Heart left ventricle (tissue), 16 donors: ENCODE data around the gene TLE4. TPM values are rescaled to one million over a fixed set of nuclear protein-coding genes. Genes with fewer than 3 reads are reported as not detected.

Experiments
- ATAC-seq, 4 donors: fragments of 200-7000 bp; cut with Tn5 transposase; one replicate each; pipeline ENCODE4 v1.9.1; 2020 to 2022; ENCODE audit warnings: moderate library complexity in 4 of 4, mild to moderate bottlenecking in 3 of 4, moderate number of reproducible peaks in 1 of 4
- DNase-seq, 5 donors: peaks; one replicate each; pipeline ENCODE4 v3.0.0-alpha.2; 2020
- H3K27ac ChIP-seq, 12 donors: fragments of 200-600 bp; sonication (generic) in 4 of 12; one replicate each; pipeline versions ENCODE4 v1.5.0 to v1.8.0; 2016 to 2022; ENCODE audit warnings: mild to moderate bottlenecking in 2 of 12
- H3K27me3 ChIP-seq, 9 donors: fragments of 200-600 bp; sonication (generic) in 2 of 9; one replicate each; pipeline versions ENCODE4 v1.5.1 to v1.8.0; 2016 to 2022; ENCODE audit warnings: mild to moderate bottlenecking in 3 of 9
- H3K36me3 ChIP-seq, 9 donors: fragments of 200-600 bp; sonication (generic) in 2 of 9; one replicate each; pipeline versions ENCODE4 v1.5.0 to v1.8.0; 2018 to 2022; ENCODE audit warnings: mild to moderate bottlenecking in 2 of 9
- H3K4me1 ChIP-seq, 12 donors: fragments of 200-600 bp; sonication (generic) in 4 of 12; one replicate each; pipeline versions ENCODE4 v1.5.0 to v1.8.0; 2016 to 2022; ENCODE audit warnings: mild to moderate bottlenecking in 3 of 12
- H3K4me3 ChIP-seq, 12 donors: fragments of 200-600 bp; sonication (generic) in 4 of 12; one replicate each; pipeline versions ENCODE4 v1.5.0 to v1.8.0; 2017 to 2022; ENCODE audit warnings: mild to moderate bottlenecking in 9 of 12, moderate library complexity in 4 of 12
- H3K9me3 ChIP-seq, 12 donors: fragments of 200-600 bp; sonication (generic) in 4 of 12; one replicate each; pipeline versions ENCODE4 v1.5.0 to v1.8.0; 2016 to 2022; ENCODE audit warnings: mild to moderate bottlenecking in 1 of 12
- POLR2A ChIP-seq, 2 donors: fragments of 450-650 bp; IDR thresholded peaks; one replicate each; pipeline ENCODE4 v1.6.1; 2017; ENCODE audit warnings: antibody characterized with exemption in 2 of 2, mild to moderate bottlenecking in 2 of 2, moderate library complexity in 2 of 2
- WGBS, 4 donors: extraction: QIAGEN DNeasy Blood & Tissue Kit in 2 of 4; methylation state at CpG; one replicate each; pipeline versions ENCODE4 v1.1.5 to v1.1.7; 2013 to 2018; 5-methylcytosine and 5-hydroxymethylcytosine counted together
- intact Hi-C, 10 donors: fragments of 100-400 bp; cut with DNase I; formaldehyde crosslinking; loops; one replicate each; pipeline versions ENCODE4 v1.11.1 to v1.14.2; 2022
- polyA plus RNA-seq, 2 donors: library from polyadenylated mRNA; stranded (reverse); fragments of 200-250 nt; gene quantifications; one replicate each; pipeline ENCODE4 v1.2.3, GENCODE V29; 2013
- total RNA-seq, 9 donors: library from RNA; depleted of rRNA in 2 of 9; stranded (reverse); fragments of >200 nt in 2 of 9; fragmentation: NEBNext Ultra II Directional in 3 of 9; extraction: Animal tissue kit (Norgen Biotek cat#: 25700) in 3 of 9; gene quantifications; one replicate each; pipeline versions ENCODE4 v1.1.0 to v1.2.4, GENCODE V29; 2016 to 2023
- TF ChIP-seq, protein P1 (sequence below), 12 donors: fragments of 200-600 bp; sonication (generic) in 4 of 12; IDR thresholded peaks; one replicate each; pipeline versions ENCODE4 v1.5.0 to v1.8.0; 2018 to 2022; ENCODE audit warnings: antibody characterized with exemption in 12 of 12, mild to moderate bottlenecking in 5 of 12
- donor health status: ischemic (EF 13 %, LVEDD 7.1; RV severe dilation, severe dysfunction).
- donor health status: healthy with polysubstance abuse.
- donor health status: DM: no; HTN: yes; CAD: no.
- donor health status: DM: no; HTN: no; CAD: no.
- donor health status: ischemic (EF 25% LVEDD 6.9; RV normal size, moderate dysfunction).
- donor health status: ischemic (EF 25% LVEDD 5.7; RV mildly dilated, moderate dysfunction).
- donor health status: healthy.
- donor health status: DM: yes; HTN: yes; CAD: no.
- donor health status: ischemic (EF 35%, LVEDD 5.7; RV mildly dilated, moderate dysfunction).
- donor health status: nonischemic (EF 11% LVEDD 7.7; RV severe dilation, severe dysfunction).
- donor health status: DM: yes; HTN: yes; CAD: no.
- donor health status: PGD.
- donor health status: ischemic (EF 29% LVEDD 5.4; RV normal size, mild dysfunction).
- donor health status: nonischemic (EF 23%, LVEDD 6.1; RV moderate dilation, normal function).

The TLE4 gene
- total and polyA plus RNA-seq, 11 donors: 3.7 to 23.9 (median 13.8) TPM

GRCh38 chr9:79686381-79687130 lies 114.8 kb downstream of the TLE4 start:
- no peaks in the 10 kb centered on the region for H3K9me3 ChIP-seq
- no peak overlapping the region for H3K27ac ChIP-seq
- 49 to 64% (median 55%) methylated on average over 8 of the region's 8 CpGs for WGBS, 4 donors
- ATAC-seq (peak in 3 of 4 donors; percentile 58 to 85 (median 60)), DNase-seq (no peak)
- H3K27me3 ChIP-seq: no peaks in the 10 kb centered on the region
- peaks cover 0 to 27% (median 11%) of the 10 kb centered on the region in 12 donors for H3K4me1 ChIP-seq
- TF ChIP-seq POLR2A (IDR thresholded peaks at IDR 0.05): no peak
- TF ChIP-seq, protein P1, sequence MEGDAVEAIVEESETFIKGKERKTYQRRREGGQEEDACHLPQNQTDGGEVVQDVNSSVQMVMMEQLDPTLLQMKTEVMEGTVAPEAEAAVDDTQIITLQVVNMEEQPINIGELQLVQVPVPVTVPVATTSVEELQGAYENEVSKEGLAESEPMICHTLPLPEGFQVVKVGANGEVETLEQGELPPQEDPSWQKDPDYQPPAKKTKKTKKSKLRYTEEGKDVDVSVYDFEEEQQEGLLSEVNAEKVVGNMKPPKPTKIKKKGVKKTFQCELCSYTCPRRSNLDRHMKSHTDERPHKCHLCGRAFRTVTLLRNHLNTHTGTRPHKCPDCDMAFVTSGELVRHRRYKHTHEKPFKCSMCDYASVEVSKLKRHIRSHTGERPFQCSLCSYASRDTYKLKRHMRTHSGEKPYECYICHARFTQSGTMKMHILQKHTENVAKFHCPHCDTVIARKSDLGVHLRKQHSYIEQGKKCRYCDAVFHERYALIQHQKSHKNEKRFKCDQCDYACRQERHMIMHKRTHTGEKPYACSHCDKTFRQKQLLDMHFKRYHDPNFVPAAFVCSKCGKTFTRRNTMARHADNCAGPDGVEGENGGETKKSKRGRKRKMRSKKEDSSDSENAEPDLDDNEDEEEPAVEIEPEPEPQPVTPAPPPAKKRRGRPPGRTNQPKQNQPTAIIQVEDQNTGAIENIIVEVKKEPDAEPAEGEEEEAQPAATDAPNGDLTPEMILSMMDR (IDR thresholded peaks at IDR 0.05): no peak
- no peaks in the 10 kb centered on the region for H3K36me3 ChIP-seq
- no peak overlapping the region for H3K4me3 ChIP-seq
- intact Hi-C loops: no loop called here

DNA sequence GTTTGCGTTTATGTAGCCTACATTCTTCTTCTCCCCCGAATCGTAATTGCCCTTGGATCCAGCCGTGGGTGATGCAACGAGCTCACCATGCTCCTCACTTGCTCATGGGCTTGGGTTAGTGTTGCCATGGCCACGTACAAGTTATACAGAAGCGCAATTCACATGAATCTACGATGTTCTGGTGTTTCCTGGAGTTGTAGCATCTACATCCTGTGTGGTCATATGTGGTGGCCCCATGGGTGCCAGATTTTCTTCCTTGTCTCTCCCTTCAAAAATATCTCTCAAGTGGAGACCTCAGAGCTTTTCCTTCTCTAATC lies 115.3 kb downstream of the TLE4 start:
- no peak for ATAC-seq
- Histone ChIP-seq H3K4me1 (peaks cover 0 to 24% (median 10%) of the 10 kb centered on the region in 12 donors), H3K4me3 (no peak overlapping the region), H3K36me3 (no peaks in the 10 kb centered on the region), H3K27me3 (no peaks in the 10 kb centered on the region), H3K9me3 (no peaks in the 10 kb centered on the region), H3K27ac (no peak overlapping the region)
- 87 to 90% (median 89%) methylated on average over 8 of the region's 8 CpGs for WGBS, 4 donors
- TF ChIP-seq POLR2A (IDR thresholded peaks at IDR 0.05): no peak
- TF ChIP-seq, protein P1 (IDR thresholded peaks at IDR 0.05): no peak
- intact Hi-C loops: no loop called here
- DNase-seq: no peak

- no peaks in the 10 kb centered on the region for H3K9me3 ChIP-seq
- peaks cover 0 to 22% (median 6%) of the 10 kb centered on the region in 12 donors for H3K4me1 ChIP-seq
- no peaks in the 10 kb centered on the region for H3K27me3 ChIP-seq
- ATAC-seq (no peak), DNase-seq (no peak)
- intact Hi-C loops: no loop called here
- WGBS, 4 donors: 66 to 97% (median 83%) methylated on average over 4 of the region's 4 CpGs
- TF ChIP-seq, protein P1 (IDR thresholded peaks at IDR 0.05): no peak
- no peak for TF ChIP-seq POLR2A (IDR thresholded peaks at IDR 0.05)
- H3K27ac ChIP-seq: no peak overlapping the region
- H3K4me3 ChIP-seq: no peak overlapping the region
- no peaks in the 10 kb centered on the region for H3K36me3 ChIP-seq
These were observed 116.6 kb downstream of the TLE4 start for GRCh38 chr9:79688363-79688762.

GRCh38 chr9:79689576-79689975 lies 117.8 kb downstream of the TLE4 start:
- no peak for DNase-seq
- Histone ChIP-seq H3K4me1 (peaks cover 0 to 22% (median 6%) of the 10 kb centered on the region in 12 donors), H3K9me3 (no peaks in the 10 kb centered on the region), H3K27me3 (no peaks in the 10 kb centered on the region), H3K4me3 (no peak overlapping the region), H3K36me3 (no peaks in the 10 kb centered on the region), H3K27ac (no peak overlapping the region)
- no peak for ATAC-seq
- intact Hi-C loops: no loop called here
- TF ChIP-seq, protein P1 (IDR thresholded peaks at IDR 0.05): no peak
- no peak for TF ChIP-seq POLR2A (IDR thresholded peaks at IDR 0.05)
- WGBS, 4 donors: 95 to 98% (median 97%) methylated on average over 4 of the region's 4 CpGs
